IMR-90 (cell line): ENCODE measurements around the gene CMTM5. TPM values are rescaled to one million over a fixed set of nuclear protein-coding genes. Genes with fewer than 3 reads are reported as not detected.

Source experiments
- ATAC-seq: fragments of 200-7000 bp; cut with Tn5 transposase; 2 replicates; pipeline ENCODE4 v1.9.1; 2020; ENCODE audit warnings: low read depth, mild to moderate bottlenecking, moderate library complexity
- BruUV-seq: library from RNA; stranded (reverse); fragments of 400-500 nt; replicated peaks from 2 replicates; lab custom pipeline; 2021; lab: Mats Ljungman, UMichigan
- CTCF ChIA-PET: fragments of 300-600 bp; formaldehyde crosslinking; extraction: SDS; loops from one replicate; lab custom pipeline; 2021; ENCODE audit warnings: antibody characterized with exemption; lab: Yijun Ruan, JAX
- POLR2A ChIA-PET: fragments of 300-600 bp; sonication (Branson Sonifier 250); formaldehyde crosslinking; loops from one replicate; lab custom pipeline; 2022; ENCODE audit warnings: antibody characterized with exemption; ENCODE audit not compliant: unreplicated experiment; lab: Charles Lee
- DNase-seq: peaks from one replicate; pipeline ENCODE4 v3.0.0; 2013
- H2AFZ ChIP-seq: replicated peaks from 2 replicates; pipeline ENCODE3; 2013; ENCODE audit warnings: low read length, mild to moderate bottlenecking; ENCODE audit not compliant: poor library complexity
- H2AK5ac ChIP-seq: 2 replicates; pipeline ENCODE4 v1.6.1; 2013; ENCODE audit warnings: low read depth, low read length, inconsistent platforms
- H2AK9ac ChIP-seq: replicated peaks from 2 replicates; pipeline ENCODE3; 2013; ENCODE audit warnings: mild to moderate bottlenecking, low read depth, low read length, moderate library complexity; ENCODE audit not compliant: poor library complexity
- H2BK120ac ChIP-seq: 2 replicates; pipeline ENCODE4 v1.6.1; 2013; ENCODE audit warnings: low read depth, low read length, inconsistent platforms
- H2BK15ac ChIP-seq: 3 replicates; pipeline ENCODE4 v1.6.1; 2013; ENCODE audit warnings: low read depth, low read length, inconsistent platforms
- H2BK20ac ChIP-seq: 2 replicates; pipeline ENCODE4 v1.6.1; 2013; ENCODE audit warnings: low read depth, mild to moderate bottlenecking, inconsistent platforms, low read length, moderate library complexity
- H2BK5ac ChIP-seq: 2 replicates; pipeline ENCODE4 v1.6.1; 2013; ENCODE audit warnings: mild to moderate bottlenecking, low read depth, low read length, inconsistent platforms; ENCODE audit not compliant: poor library complexity, severe bottlenecking
- H3K14ac ChIP-seq: replicated peaks from 2 replicates; pipeline ENCODE4 v1.6.1; 2013; ENCODE audit warnings: low read depth, low read length, inconsistent platforms
- H3K18ac ChIP-seq: 2 replicates; pipeline ENCODE4 v1.6.1; 2013; ENCODE audit warnings: low read depth, low read length, control low read depth
- H3K23ac ChIP-seq: 2 replicates; pipeline ENCODE4 v1.6.1; 2013; ENCODE audit warnings: low read depth, low read length, inconsistent platforms
- H3K27ac ChIP-seq: 2 replicates; pipeline ENCODE4 v1.5.1; 2013; ENCODE audit warnings: mild to moderate bottlenecking, control low read depth, low read length; ENCODE audit not compliant: insufficient read depth
- H3K27me3 ChIP-seq: 2 replicates; pipeline ENCODE4 v1.6.1; 2013; ENCODE audit warnings: low read length; ENCODE audit not compliant: control insufficient read depth, insufficient read depth
- H3K36me3 ChIP-seq: 2 replicates; pipeline ENCODE4 v1.6.1; 2013; ENCODE audit warnings: low read length, mixed read lengths; ENCODE audit not compliant: control insufficient read depth, insufficient read depth
- H3K4ac ChIP-seq: 2 replicates; pipeline ENCODE4 v1.6.1; 2013; ENCODE audit warnings: low read depth, low read length, inconsistent platforms
- H3K4me1 ChIP-seq: 2 replicates; pipeline ENCODE4 v1.6.1; 2013; ENCODE audit warnings: low read length, mixed read lengths; ENCODE audit not compliant: control insufficient read depth, insufficient read depth
- H3K4me2 ChIP-seq: 2 replicates; pipeline ENCODE4 v1.6.1; 2013; ENCODE audit warnings: low read depth, mild to moderate bottlenecking, control low read depth, low read length, moderate library complexity
- H3K4me3 ChIP-seq: 2 replicates; pipeline ENCODE4 v1.5.1; 2013; ENCODE audit warnings: low read depth, mild to moderate bottlenecking, control low read depth, low read length, moderate library complexity; ENCODE audit not compliant: insufficient read depth
- H3K56ac ChIP-seq: 2 replicates; pipeline ENCODE4 v1.6.1; 2013; ENCODE audit warnings: low read length, inconsistent platforms; ENCODE audit not compliant: insufficient read depth; ENCODE audit errors: extremely low read depth
- H3K79me1 ChIP-seq, 2 experiments: 2 replicates each; pipeline ENCODE4 v1.6.1; 2013; ENCODE audit warnings: low read length in 2 of 2, inconsistent platforms in 1 of 2, low read depth in 1 of 2
- H3K9ac ChIP-seq: 2 replicates; pipeline ENCODE4 v1.6.1; 2013; ENCODE audit warnings: low read depth, low read length, control low read depth
- H3K9me1 ChIP-seq: 2 replicates; pipeline ENCODE4 v1.6.1; 2013; ENCODE audit warnings: low read length, inconsistent platforms; ENCODE audit not compliant: insufficient read depth
- H3K9me3 ChIP-seq: 2 replicates; pipeline ENCODE4 v1.6.1; 2013; ENCODE audit warnings: low read length; ENCODE audit not compliant: control insufficient read depth, insufficient read depth
- H4K20me1 ChIP-seq: 2 replicates; pipeline ENCODE4 v1.6.1; 2013; ENCODE audit warnings: low read length, inconsistent platforms; ENCODE audit not compliant: insufficient read depth
- H4K5ac ChIP-seq: 2 replicates; pipeline ENCODE4 v1.6.1; 2013; ENCODE audit warnings: mild to moderate bottlenecking, low read depth, low read length, control low read depth
- H4K8ac ChIP-seq, 2 experiments: 2 replicates each; pipeline ENCODE4 v1.6.1; 2013; ENCODE audit warnings: low read depth in 2 of 2, low read length in 2 of 2, control low read depth in 1 of 2, inconsistent platforms in 1 of 2
- H4K91ac ChIP-seq: 2 replicates; pipeline ENCODE4 v1.6.1; 2013; ENCODE audit warnings: low read depth, low read length, inconsistent platforms; ENCODE audit not compliant: insufficient read depth
- BHLHE40 ChIP-seq: fragments of 150-350 bp; IDR thresholded peaks from 2 replicates; pipeline ENCODE4 v1.6.1; 2016; ENCODE audit warnings: mild to moderate bottlenecking, low read depth, low read length
- CEBPB ChIP-seq: IDR thresholded peaks from 2 replicates; pipeline ENCODE4 v1.6.1; 2012; ENCODE audit warnings: low read depth, low read length, improper control_type of control experiment
- CHD1 ChIP-seq: IDR thresholded peaks from 2 replicates; pipeline ENCODE4 v1.6.1; 2012; ENCODE audit warnings: low read depth, low read length, improper control_type of control experiment
- FOS ChIP-seq: fragments of 150-350 bp; IDR thresholded peaks from 2 replicates; pipeline ENCODE4 v1.6.1; 2016; ENCODE audit warnings: low read depth, low read length
- MAFK ChIP-seq: IDR thresholded peaks from 2 replicates; pipeline ENCODE4 v1.6.1; 2012; ENCODE audit warnings: low read depth, low read length, improper control_type of control experiment
- MAZ ChIP-seq: IDR thresholded peaks from 2 replicates; pipeline ENCODE4 v1.6.1; 2012; ENCODE audit warnings: low read depth, mild to moderate bottlenecking, low read length, improper control_type of control experiment, moderate library complexity, borderline replicate concordance
- MXI1 ChIP-seq: IDR thresholded peaks from 2 replicates; pipeline ENCODE4 v1.6.1; 2012; ENCODE audit warnings: low read depth, mild to moderate bottlenecking, low read length, moderate library complexity, borderline replicate concordance
- NFE2L2 ChIP-seq: fragments of 150-350 bp; IDR thresholded peaks from 2 replicates; pipeline ENCODE4 v1.6.1; 2016; ENCODE audit warnings: low read depth, mild to moderate bottlenecking, low read length
- POLR2A ChIP-seq: IDR thresholded peaks from 2 replicates; pipeline ENCODE4 v1.6.1; 2012; ENCODE audit warnings: mild to moderate bottlenecking, low read depth, low read length
- RAD21 ChIP-seq: IDR thresholded peaks from 2 replicates; pipeline ENCODE4 v1.6.1; 2012; ENCODE audit warnings: low read length, improper control_type of control experiment
- RCOR1 ChIP-seq: IDR thresholded peaks from 2 replicates; pipeline ENCODE4 v1.6.1; 2012; ENCODE audit warnings: mild to moderate bottlenecking, low read length, improper control_type of control experiment; ENCODE audit not compliant: insufficient replicate concordance
- RFX5 ChIP-seq: IDR thresholded peaks from 2 replicates; pipeline ENCODE4 v1.8.0; 2012; ENCODE audit warnings: low read depth, mild to moderate bottlenecking, low read length, moderate library complexity
- SMC3 ChIP-seq: fragments of 150-350 bp; IDR thresholded peaks from 2 replicates; pipeline ENCODE4 v1.6.1; 2016; ENCODE audit warnings: low read depth, mild to moderate bottlenecking, antibody characterized with exemption, low read length, moderate library complexity
- WGBS, 2 experiments: methylation state at CpG; one replicate each; pipeline versions ENCODE4 v1.1.5 to v1.1.7; 2013; ENCODE audit warnings: missing lambda C conversion rate in 2 of 2; ENCODE audit not compliant: insufficient read length in 1 of 2; ENCODE audit errors: extremely low coverage in 2 of 2; 5-methylcytosine and 5-hydroxymethylcytosine counted together
- dilution Hi-C: fragments of 300-500 bp; cut with HindIII; formaldehyde crosslinking; loops from one replicate; pipeline ENCODE4 v1.14.3; 2018; ENCODE audit warnings: low sequenced_read_pairs; ENCODE audit not compliant: unreplicated experiment
- in situ Hi-C: fragments of 300-500 bp; cut with MboI; formaldehyde crosslinking; loops from 3 replicates; pipeline ENCODE4 v1.14.3; 2019; ENCODE audit warnings: low sequenced_read_pairs, inconsistent platforms, mixed read lengths
- intact Hi-C: fragments of 100-400 bp; cut with micrococcal nuclease; formaldehyde crosslinking; loops from 2 replicates; pipeline ENCODE4 v1.10.0; 2022
- polyA plus RNA-seq, 3 experiments: library from polyadenylated mRNA; depleted of rRNA; stranded (reverse); fragments of >200 nt; gene quantifications; 2 replicates each; pipeline ENCODE4 v1.2.3, GENCODE V29; 2012; ENCODE audit warnings: low replicate concordance in 1 of 3
- total RNA-seq: library from RNA; depleted of rRNA; stranded (reverse); fragments of >200 nt; gene quantifications from 2 replicates; pipeline ENCODE4 v1.2.3, GENCODE V29; 2012
- TF ChIP-seq, protein P1 (sequence below): fragments of 150-350 bp; IDR thresholded peaks from 2 replicates; pipeline ENCODE4 v1.6.1; 2016; ENCODE audit warnings: low read depth, mild to moderate bottlenecking, low read length, moderate library complexity, borderline replicate concordance
- TF ChIP-seq, protein P2 (sequence below): fragments of 150-350 bp; IDR thresholded peaks from 2 replicates; pipeline ENCODE4 v1.6.1; 2017; ENCODE audit warnings: mild to moderate bottlenecking, antibody characterized with exemption, low read length, low read depth
- TF ChIP-seq, protein P3 (sequence below): conservative IDR thresholded peaks from 2 replicates; pipeline ENCODE4 v1.5.1; 2012; ENCODE audit warnings: mild to moderate bottlenecking, low read depth, low read length, improper control_type of control experiment

CMTM5 gene
- total and polyA plus RNA-seq, 2 of the 4 experiments (the other 2 are of a cell fraction): 0.07 TPM; not detected in 1

DNA sequence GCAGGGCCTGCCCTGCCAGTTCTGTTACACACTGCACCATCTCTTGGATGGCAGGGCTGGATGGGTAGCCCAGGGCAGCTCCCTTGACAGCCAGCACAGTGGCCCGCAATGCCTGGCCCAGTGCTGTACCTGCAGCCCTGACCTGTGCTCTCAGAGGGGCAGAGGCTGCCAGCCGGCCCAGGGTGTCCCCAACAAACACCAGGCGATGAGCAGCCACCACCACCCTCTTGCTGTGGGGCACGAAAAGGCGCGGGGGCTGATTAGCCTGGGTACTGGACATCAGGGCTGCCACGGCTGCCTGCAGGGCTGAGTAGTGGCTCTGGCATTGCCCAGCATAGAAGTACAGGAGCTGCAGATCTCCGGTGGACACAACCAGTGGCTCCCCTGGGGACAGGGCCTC lies 19.6 kb upstream of the CMTM5 start:
- Histone ChIP-seq H3K56ac (no peak overlapping the region), H2AK9ac (no peak overlapping the region), H3K4ac (no peak overlapping the region), H3K4me2 (no peak overlapping the region), H4K8ac (no peak overlapping the region), H2AFZ (no peak overlapping the region), H4K20me1 (peaks cover 12% of the 10 kb centered on the region; the same call in 1 of the 2 replicates), H3K27ac (no peak overlapping the region), H3K27me3 (no peaks in the 10 kb centered on the region), H2BK20ac (no peak overlapping the region), H2AK5ac (no peak overlapping the region), H3K9me3 (no peaks in the 10 kb centered on the region), H2BK15ac (no peak overlapping the region), H3K9me1 (peaks cover 6% of the 10 kb centered on the region; the same call in 1 of the 2 replicates), H3K79me1 (peaks cover 4 to 15% of the 10 kb centered on the region in 2 experiments; a peak in 2 of 4 replicates), H3K4me1 (peaks cover 2% of the 10 kb centered on the region), H4K91ac (no peak overlapping the region), H3K9ac (no peak overlapping the region), H2BK120ac (no peak overlapping the region), H4K5ac (no peak overlapping the region), H3K23ac (no peak overlapping the region), H3K36me3 (peaks cover 36% of the 10 kb centered on the region), H3K18ac (no peak overlapping the region), H3K4me3 (no peak overlapping the region), H2BK5ac (no peak overlapping the region), H3K14ac (no peak overlapping the region)
- no peak for ATAC-seq
- TF ChIP-seq FOS: no peak
- TF ChIP-seq, protein P1, sequence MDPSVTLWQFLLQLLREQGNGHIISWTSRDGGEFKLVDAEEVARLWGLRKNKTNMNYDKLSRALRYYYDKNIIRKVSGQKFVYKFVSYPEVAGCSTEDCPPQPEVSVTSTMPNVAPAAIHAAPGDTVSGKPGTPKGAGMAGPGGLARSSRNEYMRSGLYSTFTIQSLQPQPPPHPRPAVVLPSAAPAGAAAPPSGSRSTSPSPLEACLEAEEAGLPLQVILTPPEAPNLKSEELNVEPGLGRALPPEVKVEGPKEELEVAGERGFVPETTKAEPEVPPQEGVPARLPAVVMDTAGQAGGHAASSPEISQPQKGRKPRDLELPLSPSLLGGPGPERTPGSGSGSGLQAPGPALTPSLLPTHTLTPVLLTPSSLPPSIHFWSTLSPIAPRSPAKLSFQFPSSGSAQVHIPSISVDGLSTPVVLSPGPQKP: no peak
- no peak for TF ChIP-seq CHD1
- TF ChIP-seq, protein P2, sequence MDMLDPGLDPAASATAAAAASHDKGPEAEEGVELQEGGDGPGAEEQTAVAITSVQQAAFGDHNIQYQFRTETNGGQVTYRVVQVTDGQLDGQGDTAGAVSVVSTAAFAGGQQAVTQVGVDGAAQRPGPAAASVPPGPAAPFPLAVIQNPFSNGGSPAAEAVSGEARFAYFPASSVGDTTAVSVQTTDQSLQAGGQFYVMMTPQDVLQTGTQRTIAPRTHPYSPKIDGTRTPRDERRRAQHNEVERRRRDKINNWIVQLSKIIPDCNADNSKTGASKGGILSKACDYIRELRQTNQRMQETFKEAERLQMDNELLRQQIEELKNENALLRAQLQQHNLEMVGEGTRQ: no peak
- TF ChIP-seq BHLHE40: no peak
- no peak for TF ChIP-seq RFX5
- no peak for TF ChIP-seq SMC3
- no peak for TF ChIP-seq MAFK
- TF ChIP-seq, protein P3, sequence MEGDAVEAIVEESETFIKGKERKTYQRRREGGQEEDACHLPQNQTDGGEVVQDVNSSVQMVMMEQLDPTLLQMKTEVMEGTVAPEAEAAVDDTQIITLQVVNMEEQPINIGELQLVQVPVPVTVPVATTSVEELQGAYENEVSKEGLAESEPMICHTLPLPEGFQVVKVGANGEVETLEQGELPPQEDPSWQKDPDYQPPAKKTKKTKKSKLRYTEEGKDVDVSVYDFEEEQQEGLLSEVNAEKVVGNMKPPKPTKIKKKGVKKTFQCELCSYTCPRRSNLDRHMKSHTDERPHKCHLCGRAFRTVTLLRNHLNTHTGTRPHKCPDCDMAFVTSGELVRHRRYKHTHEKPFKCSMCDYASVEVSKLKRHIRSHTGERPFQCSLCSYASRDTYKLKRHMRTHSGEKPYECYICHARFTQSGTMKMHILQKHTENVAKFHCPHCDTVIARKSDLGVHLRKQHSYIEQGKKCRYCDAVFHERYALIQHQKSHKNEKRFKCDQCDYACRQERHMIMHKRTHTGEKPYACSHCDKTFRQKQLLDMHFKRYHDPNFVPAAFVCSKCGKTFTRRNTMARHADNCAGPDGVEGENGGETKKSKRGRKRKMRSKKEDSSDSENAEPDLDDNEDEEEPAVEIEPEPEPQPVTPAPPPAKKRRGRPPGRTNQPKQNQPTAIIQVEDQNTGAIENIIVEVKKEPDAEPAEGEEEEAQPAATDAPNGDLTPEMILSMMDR: no peak
- TF ChIP-seq RCOR1: no peak
- no peak for TF ChIP-seq POLR2A
- no peak for TF ChIP-seq MXI1
- no peak for TF ChIP-seq NFE2L2
- no peak for TF ChIP-seq RAD21
- no peak for TF ChIP-seq MAZ
- no peak for TF ChIP-seq CEBPB
- in situ Hi-C loops (no loop called here), dilution Hi-C loops (no loop called here), intact Hi-C loops (no loop called here)
- CTCF ChIA-PET: interaction anchor here (1.2 kb wide), 1 partner anchor 23 kb away, joined by 3 read pairs; no protein-coding TSS in a partner anchor
- WGBS, 2 experiments: 90% methylated on average over 2 of the region's 8 CpGs; no CpG with 5 or more reads in 1 of the 2 experiments
- no peak for DNase-seq
- POLR2A ChIA-PET: no interaction called here
- no TSS peak for BruUV-seq
